ENCODE results near the gene PLD3.
"Not testable (repeated sequence)": the region's sequence is repeated elsewhere in the genome, so short reads cannot be mapped to it uniquely, and the experiment has no call there.

The PLD3 gene

DNA sequence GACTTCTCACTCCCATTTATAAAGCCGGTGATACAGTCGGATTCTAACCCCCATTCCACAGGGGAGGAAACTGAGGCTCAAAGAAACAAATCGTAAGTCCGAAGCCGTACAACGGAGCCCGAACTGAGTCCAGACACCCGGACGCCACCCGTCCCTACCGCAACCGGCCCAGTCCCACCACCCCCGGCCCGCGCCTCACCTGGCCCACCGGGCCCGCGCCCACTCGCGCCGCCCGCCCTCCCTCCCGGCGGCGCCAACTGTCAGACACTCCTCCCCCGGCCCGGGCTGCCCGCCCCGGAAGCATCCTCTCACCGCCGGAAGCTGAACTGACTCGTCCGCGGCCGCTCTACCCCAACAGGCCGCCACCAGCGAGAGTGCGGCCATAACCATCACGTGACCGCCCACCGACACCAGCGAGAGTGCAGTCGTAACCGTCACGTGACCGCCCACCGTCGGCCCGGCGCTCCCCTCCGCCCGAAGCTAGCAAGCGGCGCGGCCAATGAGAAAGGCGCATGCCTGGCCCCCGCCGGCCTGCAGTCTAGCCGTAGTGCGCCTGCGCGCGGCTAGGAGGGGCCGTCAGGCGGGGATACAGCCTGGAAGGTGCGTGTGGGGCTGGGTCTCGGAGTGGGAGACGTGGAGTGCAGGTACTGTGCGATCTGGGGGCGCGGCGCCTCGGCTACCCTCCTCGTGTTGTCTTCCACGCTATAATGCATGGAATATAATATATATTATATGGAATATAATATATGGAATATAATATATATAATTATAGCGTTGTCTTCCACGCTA lies at the start of gene PLD3, which contains the start of gene C19orf47:
PLD3 (plus strand) TSS at position 571 of the 789 bp plus-strand sequence. CDS start 17,789 bp downstream, outside the sequence.
C19orf47 (minus strand) TSS at position 273 of the 789 bp plus-strand sequence. CDS start 6,540 bp downstream, outside the sequence.
- peak; percentile 98 for DNase-seq

- no peak for DNase-seq
Measured at GRCh38 chr19:40300668-40301067, 47.8 kb upstream of the PLD3 start.

DNA sequence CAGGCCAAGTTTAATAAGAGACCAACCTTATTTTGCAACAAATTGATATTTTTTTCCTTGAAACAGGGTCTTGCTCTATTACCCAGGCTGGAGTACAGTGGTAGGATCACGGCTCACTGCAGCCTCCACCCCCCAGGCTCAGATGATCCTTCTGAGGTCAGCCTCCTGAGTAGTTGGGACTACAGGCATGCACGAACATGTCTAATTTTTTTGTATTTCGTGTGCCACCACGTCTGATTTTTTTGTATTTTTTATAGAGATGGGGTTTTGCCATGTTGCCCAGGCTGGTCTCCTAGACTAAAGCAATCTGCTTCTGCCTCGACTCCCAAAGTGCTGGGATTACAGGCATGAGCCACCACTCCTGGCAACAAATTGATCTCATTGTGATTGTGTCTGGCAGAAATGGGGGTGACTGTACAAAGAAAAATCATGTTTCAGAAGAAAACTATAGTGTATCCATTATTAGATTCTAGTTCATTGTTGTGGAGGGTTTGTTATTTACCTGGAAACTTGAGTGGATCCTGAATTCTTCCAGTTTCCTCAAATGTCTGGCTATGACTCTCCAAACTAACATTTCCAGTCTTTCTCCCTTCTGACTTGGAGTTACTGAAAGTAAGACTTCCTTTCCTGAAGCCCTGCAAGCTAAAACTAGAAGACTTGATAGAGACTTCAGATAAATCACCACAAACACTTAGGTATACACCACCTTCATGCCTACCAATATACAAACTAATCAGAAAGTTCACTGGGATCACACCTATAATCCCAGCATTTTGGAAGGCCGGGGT lies 46.1 kb upstream of the PLD3 start:
- DNase-seq = no peak

DNA sequence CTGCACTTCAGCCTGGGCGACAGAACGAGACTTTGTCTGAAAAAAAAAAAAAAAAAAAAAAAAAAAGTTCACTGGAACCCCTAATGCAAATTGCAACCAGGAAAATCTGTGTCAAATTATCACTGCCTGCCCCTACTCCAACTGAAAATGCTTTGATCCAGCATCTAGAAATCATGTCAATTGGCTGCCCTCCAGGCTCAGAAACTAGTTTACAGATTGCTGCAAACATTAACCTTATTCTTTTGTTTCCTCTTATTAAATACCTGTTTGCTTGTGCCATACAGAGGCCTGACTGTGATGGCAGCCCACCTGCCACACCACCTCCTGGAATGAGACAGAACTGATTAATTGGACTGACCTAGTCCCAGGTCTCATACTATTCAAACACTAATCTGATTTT lies 44.7 kb upstream of the PLD3 start:
- no peak for DNase-seq

- no peak for DNase-seq
Measured at GRCh38 chr19:40304306-40304705, 44.2 kb upstream of the PLD3 start.

GRCh38 chr19:40305403-40305802 lies 43.1 kb upstream of the PLD3 start:
- DNase-seq = peak; percentile 44

GRCh38 chr19:40309666-40310065 lies 38.8 kb upstream of the PLD3 start:
- no peak for DNase-seq

GRCh38 chr19:40312533-40312932 lies 36.0 kb upstream of the PLD3 start:
- DNase-seq = no peak

- DNase-seq = no peak
Measured at GRCh38 chr19:40313229-40313983, 35.1 kb upstream of the PLD3 start.

- no peak for DNase-seq
Measured at GRCh38 chr19:40314656-40315055, 33.8 kb upstream of the PLD3 start.

GRCh38 chr19:40315812-40316470 lies 32.6 kb upstream of the PLD3 start:
- no peak for DNase-seq

- DNase-seq = no peak
Measured at GRCh38 chr19:40317338-40317737, 31.2 kb upstream of the PLD3 start.

DNA sequence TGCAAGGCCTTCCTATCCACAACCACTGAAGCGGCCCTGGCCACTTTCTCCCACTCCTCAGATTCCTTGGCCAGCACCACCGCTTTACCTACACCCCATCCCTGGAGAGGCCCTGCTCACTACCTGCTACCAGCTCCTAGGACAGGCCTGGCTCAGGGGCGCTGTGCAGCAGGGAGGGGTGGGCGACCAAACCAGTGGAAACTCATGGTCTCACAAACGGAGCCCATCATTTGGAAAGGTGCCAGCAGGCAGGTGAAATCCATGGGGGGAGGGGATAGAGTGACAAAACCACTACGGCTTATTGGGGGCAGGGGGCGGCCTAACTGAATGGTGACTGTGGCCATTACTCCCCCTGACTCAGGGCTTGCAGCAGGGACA lies 27.9 kb upstream of the PLD3 start:
- no peak for DNase-seq

DNA sequence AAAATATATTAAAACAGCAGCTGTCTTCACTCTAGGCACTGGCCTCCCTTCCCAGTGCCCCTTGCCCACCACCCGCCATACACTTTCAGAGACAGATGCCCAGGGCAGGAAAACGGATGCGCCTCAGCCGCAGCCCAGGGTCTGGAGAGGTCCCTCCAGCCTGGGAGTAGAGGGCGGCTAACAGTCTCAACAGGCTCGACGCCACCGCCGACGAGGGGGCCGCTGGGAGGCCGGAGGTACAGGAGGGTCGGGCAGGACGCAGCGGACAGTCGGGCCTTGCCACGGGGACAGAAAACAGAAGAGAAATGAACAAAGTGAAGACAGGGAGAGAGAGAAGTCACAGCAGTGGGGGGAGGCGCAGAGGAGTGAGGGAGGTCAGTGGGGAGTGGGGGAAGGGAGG lies 27.4 kb upstream of the PLD3 start:
- DNase-seq = no peak

DNA sequence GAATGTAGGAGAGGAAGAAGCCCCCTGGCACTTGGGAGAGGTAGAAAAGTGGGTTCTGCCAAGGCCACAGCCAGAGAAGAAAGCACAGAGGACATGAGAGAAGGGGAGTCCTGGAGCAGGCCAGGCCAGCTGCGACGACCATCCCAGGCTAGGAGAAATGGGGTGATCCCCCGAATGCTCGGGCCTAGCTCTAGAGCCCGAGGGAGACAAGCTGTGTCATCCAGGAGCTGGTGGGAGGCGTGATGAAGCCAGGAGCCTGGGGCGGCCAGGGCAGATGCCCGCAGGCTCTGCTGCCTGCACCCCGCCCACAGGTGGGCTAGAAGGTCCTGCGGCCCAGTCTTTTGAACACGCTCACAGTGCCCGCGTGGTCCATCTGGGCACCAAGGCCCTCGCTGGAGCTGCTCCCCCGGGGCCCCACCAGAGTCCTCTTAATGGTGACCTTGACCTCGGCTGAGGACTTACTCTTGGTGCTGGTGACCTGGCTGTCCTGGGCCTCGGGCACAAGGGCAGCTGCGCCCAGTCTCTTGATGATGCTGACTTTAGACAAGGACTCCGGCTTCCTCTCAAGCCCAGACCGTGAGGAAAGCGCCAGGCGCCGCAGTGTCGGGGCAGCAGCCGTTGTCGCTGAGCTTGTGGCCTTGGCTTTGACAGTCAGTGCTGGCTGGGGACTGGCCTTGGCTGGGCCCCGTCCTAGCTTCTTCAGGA lies 26.8 kb upstream of the PLD3 start:
- no peak for DNase-seq

DNA sequence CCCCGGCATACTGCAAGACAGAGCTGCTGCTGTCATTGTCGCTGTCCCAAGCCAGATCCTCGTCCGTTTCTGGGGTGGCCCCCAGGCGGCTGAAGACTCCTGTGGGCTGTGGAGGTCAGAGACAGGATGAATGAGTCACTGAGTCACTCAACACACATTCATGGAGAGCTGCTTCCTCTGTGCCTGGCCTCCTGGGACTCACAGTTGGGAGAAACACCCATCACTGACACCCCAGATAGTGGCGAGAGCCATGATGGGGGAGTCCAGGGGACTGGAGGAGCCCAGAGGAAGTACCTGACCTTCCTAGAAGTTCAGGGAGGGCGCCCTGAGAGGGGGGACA lies 26.3 kb upstream of the PLD3 start:
- no peak for DNase-seq

DNA sequence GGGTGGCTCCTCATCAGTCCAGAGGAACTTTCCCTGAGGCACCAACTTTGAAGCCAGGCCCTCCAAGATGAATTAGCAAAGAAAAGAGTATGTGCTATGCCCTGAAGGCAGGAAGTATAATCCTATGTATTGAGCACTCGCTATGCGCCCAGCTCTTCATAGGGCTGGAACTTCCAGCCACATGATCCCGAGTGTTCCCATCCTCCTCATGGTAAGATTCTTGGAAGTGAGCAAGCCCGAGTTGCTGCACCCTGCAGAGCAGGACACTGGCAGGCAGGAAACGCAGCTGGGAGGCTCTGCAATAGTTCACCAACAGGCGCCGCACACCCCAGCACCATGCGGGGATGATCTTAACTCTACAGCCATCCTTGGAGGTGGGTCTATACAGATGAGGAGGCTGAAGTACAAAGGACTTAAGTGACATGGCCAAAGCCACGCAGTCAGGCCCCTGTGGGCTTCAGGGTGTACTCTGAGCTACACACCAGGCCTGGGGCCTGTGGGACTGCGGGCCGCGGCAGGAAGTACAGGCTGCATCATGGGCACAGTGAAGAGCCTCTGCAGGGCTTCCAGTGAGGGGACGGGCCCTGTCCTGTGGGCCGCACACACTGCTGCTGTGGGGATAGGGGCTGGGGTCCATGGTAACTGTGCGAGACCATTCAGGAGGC lies 25.4 kb upstream of the PLD3 start:
- DNase-seq = no peak

- no peak for DNase-seq
Measured at GRCh38 chr19:40323705-40324104, 24.8 kb upstream of the PLD3 start.

GRCh38 chr19:40326201-40326600 lies 22.3 kb upstream of the PLD3 start:
- no peak for DNase-seq

DNA sequence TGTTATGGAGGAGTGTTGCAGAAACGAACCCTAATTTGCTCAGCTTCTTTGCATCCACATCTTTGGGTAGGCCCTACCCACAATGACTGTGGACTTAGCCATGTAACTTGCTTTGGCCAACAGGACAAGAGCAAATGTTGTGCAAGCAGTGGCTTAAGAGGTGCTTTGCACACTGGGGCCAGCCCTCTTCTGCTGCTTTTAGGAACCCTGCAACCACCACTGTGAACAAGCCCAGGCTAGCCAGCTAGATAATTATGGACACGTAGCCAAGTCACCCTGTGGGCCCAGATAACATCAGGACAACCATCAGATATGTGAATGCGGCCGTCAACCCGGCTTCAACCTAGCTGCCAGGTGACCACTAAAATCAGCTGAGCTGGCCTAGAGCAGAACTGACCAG lies 17.4 kb upstream of the PLD3 start:
- no peak for DNase-seq

DNA sequence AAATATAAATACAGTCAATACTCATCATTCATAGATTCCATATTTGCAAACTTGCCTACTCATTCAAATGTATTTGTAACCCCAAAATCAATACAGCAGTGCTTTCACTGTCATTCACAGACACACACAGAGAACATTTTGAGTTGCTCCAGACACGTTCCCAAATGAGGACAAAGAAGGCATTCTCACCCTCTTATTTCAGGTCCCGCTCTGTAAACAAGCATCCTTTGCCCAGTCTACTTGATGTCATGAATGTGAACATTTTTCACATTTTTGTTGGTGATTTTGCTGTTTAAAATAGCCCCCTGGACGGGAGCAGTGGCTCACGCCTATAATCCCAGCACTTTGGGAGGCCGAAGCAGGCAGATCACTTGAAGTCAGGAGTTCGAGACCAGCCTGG lies 15.8 kb upstream of the PLD3 start:
- no peak for DNase-seq

DNA sequence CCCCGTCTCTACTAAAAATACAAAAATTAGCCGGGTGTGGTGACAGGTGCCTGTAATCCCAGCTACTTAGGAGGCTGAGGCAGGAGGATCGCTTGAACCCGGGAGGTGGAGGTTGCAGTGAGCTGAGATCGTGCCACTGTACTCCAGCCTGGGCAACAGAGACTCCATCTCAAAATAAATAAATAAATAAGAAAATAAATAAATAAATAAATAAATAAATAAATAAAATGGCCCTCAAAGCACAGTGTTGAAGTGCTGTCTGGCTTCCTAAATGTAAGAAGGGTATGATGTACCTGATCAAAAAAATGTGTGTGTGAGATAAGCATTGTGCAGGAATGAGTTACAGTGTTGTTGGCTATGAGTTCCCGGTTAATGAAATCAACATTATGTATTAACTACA lies 15.4 kb upstream of the PLD3 start:
- not testable (repeated sequence) for DNase-seq

All from activated effector memory CD4-positive, alpha-beta T cell treated with Interleukin-2 at 50 U/mL for 16 hours (primary cell).